GM18951 (cell line): ENCODE data around the gene NACA.
A peak's percentile ranks its signal among the peaks of the same experiment; 100 is the strongest.
"Not testable (repeated sequence)": the region's sequence is repeated elsewhere in the genome, so short reads cannot be mapped to it uniquely, and the experiment has no call there.

Experiments
- POLR2A ChIP-seq: IDR thresholded peaks from 4 replicates; pipeline ENCODE4 v1.6.1; 2011; ENCODE audit warnings: mild to moderate bottlenecking; ENCODE audit not compliant: insufficient read length, insufficient read depth; ENCODE audit errors: extremely low read depth
- in situ Hi-C: fragments of 300-500 bp; cut with MboI; formaldehyde crosslinking; loops from one replicate; pipeline ENCODE4 v1.12.0; 2022; ENCODE audit warnings: low sequenced_read_pairs, mixed read lengths, inconsistent platforms; ENCODE audit not compliant: unreplicated experiment

Gene NACA

DNA sequence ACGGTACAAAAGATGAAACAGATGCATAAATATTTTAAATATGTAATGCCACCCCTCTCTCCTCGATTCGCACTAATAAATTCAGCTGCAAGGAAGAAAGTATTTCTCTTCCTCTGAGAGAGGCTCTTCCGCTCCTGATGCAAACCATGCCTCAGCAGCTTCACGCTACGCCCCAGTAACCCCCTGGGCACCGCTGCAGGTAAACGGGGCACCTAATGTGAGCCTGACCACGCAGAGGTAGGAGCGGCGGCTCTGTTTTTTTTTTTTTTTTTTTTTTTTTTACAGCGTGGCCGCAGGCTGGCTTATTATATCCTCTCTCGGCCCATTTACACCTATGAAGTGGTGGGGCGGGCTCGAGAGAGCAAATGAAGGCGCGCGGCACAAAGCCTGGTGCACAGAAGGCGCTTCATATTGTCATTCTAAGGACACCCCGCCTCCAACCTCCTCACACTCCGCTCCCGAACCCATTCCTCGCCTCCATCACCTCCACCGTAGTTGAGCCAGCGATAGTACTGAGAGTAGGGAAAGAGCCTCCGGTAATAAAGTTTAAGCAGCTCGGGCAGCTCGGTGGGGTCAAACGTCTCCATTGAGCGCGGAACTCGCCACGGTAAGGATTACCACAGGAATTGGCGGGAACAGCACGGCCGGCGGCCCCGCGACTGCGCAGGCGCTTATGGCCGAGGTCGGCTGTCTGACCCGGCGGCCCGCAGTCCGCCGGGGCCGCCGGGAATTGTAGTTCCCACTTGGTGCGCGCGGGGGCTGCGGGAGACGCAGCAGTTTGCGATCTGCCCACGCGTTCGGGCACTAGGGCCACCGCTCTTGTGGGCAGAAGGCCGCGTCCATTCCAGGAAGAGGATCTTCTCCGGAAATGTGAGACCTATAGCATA is 26.9 kb upstream of the NACA start, which contains the start of gene PRIM1:
Gene PRIM1, minus strand, starts transcription at position 612 of the 887 bp plus-strand sequence. Its CDS starts 25 bp downstream, at position 587.
- in situ Hi-C loops: no loop called here
- TF ChIP-seq POLR2A: peak; percentile 81

DNA sequence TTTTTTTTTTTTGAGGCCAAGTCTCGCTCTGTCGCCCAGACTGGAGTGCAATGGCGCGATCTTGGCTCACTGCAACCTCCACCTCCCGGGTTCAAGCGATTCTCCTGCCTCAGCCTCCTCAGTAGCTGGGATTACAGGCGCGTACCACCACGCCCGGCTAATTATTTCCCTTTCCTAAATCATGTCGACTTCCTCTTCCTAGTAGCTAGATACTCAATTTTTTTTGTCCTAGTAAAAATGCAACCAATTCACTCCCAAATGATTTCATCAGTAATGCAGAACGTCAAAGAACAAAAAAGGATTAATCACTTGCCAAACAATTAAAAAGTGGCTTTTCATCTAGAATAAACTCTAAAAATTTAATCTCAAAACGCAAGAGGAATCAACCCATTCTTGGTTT is 25.5 kb upstream of the NACA start:
- in situ Hi-C loops: not testable (repeated sequence)

DNA sequence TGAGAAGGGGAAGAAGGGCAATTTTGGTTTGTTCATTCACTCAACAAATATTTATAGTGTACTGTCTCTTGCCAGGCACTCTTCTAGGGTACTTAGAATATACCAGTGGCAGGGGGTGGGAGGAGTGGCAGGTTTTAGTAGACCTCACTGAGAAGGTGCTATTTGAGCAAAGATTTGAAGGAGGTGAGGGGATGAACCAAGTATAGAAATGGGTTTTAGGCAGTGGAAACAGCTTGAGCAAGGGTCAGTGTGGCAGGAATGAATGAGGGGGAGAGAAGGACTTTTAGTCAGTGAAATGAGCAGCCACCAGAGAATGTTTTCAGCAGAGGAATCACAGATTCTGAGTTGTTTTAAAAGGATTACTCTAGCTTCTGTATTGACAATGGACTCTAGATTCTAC is 24.8 kb upstream of the NACA start:
- TF ChIP-seq POLR2A: no peak
- in situ Hi-C loops: no loop called here

DNA sequence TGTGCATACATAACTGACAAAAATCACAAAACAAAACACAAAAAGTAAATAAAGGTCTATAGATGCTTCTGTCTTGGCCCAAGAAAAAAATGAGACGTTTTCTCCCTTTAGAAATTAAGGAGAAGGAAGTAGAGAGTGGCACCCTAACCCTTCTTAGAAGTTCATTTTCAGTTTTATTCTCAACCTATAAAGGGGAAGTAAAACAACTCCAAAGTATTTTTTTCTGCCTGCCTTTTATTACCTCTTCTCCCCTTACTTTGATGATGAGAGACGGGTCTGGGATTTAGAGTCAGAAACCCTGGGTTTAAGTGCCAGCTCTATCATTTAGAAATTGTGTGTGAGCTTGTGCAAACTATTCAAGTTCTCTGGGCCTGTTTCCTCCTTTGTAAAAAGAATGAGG is 24.3 kb upstream of the NACA start:
- in situ Hi-C loops: no loop called here
- TF ChIP-seq POLR2A: no peak

GRCh38 chr12:56728139-56728861 is 3.2 kb upstream of the NACA start:
- in situ Hi-C loops: no loop called here

DNA sequence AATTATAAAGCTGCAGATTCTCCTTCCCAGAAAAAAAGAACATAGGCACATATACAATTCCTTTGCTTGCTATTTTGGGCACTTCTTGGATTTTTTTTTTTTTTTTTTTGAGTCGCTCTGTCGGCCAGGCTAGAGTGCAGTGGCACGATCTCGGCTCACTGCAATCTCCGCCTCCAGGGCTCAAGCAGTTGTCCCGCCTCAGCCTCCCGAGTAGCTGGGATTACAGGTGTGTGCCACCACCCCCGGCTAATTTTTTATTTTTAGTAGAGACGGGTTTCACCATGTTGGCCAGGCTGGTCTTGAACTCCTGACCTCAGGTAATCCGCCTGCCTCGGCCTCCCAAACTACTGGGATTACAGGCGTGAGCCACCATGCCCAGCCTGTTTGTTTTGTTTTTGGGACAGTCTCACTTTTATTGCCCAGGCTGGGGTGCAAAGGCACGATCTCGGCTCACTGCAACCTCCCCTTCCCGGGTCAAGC is 1.1 kb upstream of the NACA start:
- in situ Hi-C loops: not testable (repeated sequence)

More at GRCh38 chr12:56728139-56728861, 3.2 kb upstream of the NACA start:
- TF ChIP-seq POLR2A: no peak

DNA sequence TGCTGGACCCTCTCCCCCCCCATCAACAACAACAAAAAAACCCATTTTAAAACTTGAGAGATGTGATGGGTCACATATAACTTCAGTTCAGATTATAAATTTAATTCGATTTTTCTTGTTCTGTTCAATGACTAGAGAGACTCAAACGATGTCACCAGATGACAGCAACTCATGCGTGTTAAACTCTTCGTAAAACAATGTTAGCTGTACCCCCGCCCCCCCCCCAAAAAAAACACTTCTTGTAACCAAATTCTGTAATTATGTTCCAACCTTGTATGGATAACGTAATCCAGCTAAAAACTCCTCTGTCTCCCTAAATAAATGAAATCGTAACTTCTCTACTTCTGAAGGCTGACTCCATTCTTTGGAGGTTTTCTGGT is 614 bp upstream of the NACA start:
- TF ChIP-seq POLR2A: no peak
- in situ Hi-C loops: no loop called here

DNA sequence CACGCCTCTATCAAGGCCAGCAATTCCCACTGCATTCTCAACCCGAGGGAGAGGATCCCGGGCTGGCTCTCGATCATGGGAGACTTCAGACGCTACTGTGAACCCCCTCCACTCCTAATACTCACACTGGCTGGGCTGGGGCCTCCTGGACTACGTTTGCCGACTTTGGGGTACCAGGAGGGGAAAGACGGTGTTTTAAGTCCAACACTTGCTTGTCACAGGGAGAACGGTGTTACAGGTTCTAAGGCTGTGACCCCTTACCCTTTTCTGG is 463 bp downstream of the NACA start:
- no peak for TF ChIP-seq POLR2A
- in situ Hi-C loops: no loop called here

- in situ Hi-C loops: no loop called here
- TF ChIP-seq POLR2A: no peak
These were observed 1.0 kb downstream of the NACA start for GRCh38 chr12:56723889-56724700.

DNA sequence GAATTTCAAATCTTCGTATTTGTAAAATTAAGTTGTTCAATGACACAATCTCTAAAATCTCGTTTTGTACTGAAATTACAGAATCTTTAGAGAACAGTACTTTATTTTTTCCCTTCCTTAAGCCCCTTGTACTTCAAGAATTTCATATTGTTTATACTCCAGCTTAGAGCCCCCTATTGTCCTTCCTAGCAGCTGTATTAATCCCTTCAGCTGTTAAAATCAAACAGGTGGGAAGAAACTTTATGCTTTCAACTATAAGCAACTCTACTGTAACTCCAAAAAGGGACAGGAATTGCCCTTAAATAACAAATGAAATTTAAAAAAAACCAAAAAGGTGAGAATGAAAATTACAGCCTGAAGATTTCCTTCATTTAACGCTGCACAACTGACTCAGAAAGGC is 1.7 kb downstream of the NACA start:
- in situ Hi-C loops: no loop called here
- no peak for TF ChIP-seq POLR2A

GRCh38 chr12:56722832-56723231 is 2.3 kb downstream of the NACA start:
- no peak for TF ChIP-seq POLR2A
- in situ Hi-C loops: no loop called here

DNA sequence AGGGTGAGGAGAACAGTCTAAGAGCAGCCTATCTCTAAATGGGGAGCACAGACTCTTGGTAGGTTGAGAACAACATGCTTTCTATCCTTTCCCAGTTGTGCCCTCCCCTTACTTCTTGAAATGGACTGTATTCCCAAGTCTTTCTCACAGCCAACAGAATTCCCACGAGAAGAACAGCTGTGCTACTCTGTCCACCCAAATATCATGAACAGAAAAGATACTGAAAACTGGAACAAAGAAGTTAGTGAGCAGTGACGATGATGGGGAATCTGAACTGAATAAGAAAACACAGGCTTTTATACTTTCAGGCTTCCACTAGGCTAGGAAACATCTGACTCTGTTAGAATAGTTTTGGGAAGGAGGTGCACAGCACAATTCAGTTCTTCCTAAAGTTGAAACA is 3.4 kb downstream of the NACA start:
- no peak for TF ChIP-seq POLR2A
- in situ Hi-C loops: no loop called here

- in situ Hi-C loops: no loop called here
- TF ChIP-seq POLR2A: no peak
These were observed 3.9 kb downstream of the NACA start for GRCh38 chr12:56721216-56721615.
